HEK293T (cell line): Measurements from ENCODE around the gene PRG3.

Source experiments
- CTCF ChIA-PET: fragments of 350-600 bp; formaldehyde crosslinking; extraction: SDS; loops from one replicate; lab custom pipeline; 2021; ENCODE audit warnings: antibody characterized with exemption, inconsistent platforms; lab: Yijun Ruan, JAX
- POLR2A ChIA-PET: fragments of 350-600 bp; formaldehyde crosslinking; extraction: SDS; loops from one replicate; lab custom pipeline; 2020; ENCODE audit warnings: antibody characterized with exemption, inconsistent platforms; lab: Yijun Ruan, JAX
- DNase-seq: peaks from one replicate; pipeline ENCODE4 v3.0.0; 2012; ENCODE audit warnings: mixed read lengths; ENCODE audit errors: extremely low spot score
- ARNT ChIP-seq: fragments of 450-650 bp; IDR thresholded peaks from 2 replicates; pipeline ENCODE4 v1.6.1; 2017; ENCODE audit warnings: mild to moderate bottlenecking
- BHLHE40 ChIP-seq: fragments of 450-650 bp; IDR thresholded peaks from 2 replicates; pipeline ENCODE4 v1.6.1; 2016; ENCODE audit warnings: mild to moderate bottlenecking, moderate library complexity, borderline replicate concordance
- CTBP1 ChIP-seq: fragments of 450-650 bp; IDR thresholded peaks from 2 replicates; pipeline ENCODE4 v1.6.1; 2016; ENCODE audit warnings: borderline replicate concordance
- ELF4 ChIP-seq: fragments of 450-650 bp; IDR thresholded peaks from 2 replicates; pipeline ENCODE4 v1.6.1; 2017; ENCODE audit warnings: antibody characterized with exemption
- FOXA1 ChIP-seq: fragments of 450-650 bp; IDR thresholded peaks from 2 replicates; pipeline ENCODE4 v1.6.1; 2016; ENCODE audit warnings: mild to moderate bottlenecking
- FOXK2 ChIP-seq: fragments of 450-650 bp; IDR thresholded peaks from 2 replicates; pipeline ENCODE4 v1.6.1; 2016; ENCODE audit warnings: mild to moderate bottlenecking
- FOXM1 ChIP-seq: fragments of 450-650 bp; IDR thresholded peaks from 2 replicates; pipeline ENCODE4 v1.6.1; 2017; ENCODE audit warnings: mild to moderate bottlenecking, borderline replicate concordance
- HDGF ChIP-seq: fragments of 450-650 bp; IDR thresholded peaks from 2 replicates; pipeline ENCODE4 v1.6.1; 2017; ENCODE audit warnings: antibody characterized with exemption, borderline replicate concordance
- L3MBTL2 ChIP-seq: fragments of 450-650 bp; conservative IDR thresholded peaks from 2 replicates; pipeline ENCODE4 v1.6.1; 2016; ENCODE audit warnings: mild to moderate bottlenecking
- LEF1 ChIP-seq: fragments of 450-650 bp; IDR thresholded peaks from 2 replicates; pipeline ENCODE4 v1.6.1; 2017; ENCODE audit warnings: mild to moderate bottlenecking, borderline replicate concordance
- NFRKB ChIP-seq: fragments of 450-650 bp; IDR thresholded peaks from 2 replicates; pipeline ENCODE4 v1.6.1; 2016; ENCODE audit warnings: mild to moderate bottlenecking, moderate library complexity
- SP1 ChIP-seq: fragments of 450-650 bp; IDR thresholded peaks from 2 replicates; pipeline ENCODE4 v1.6.1; 2017
- SUZ12 ChIP-seq: fragments of 450-650 bp; IDR thresholded peaks from 2 replicates; pipeline ENCODE4 v1.6.1; 2016; ENCODE audit warnings: mild to moderate bottlenecking
- TARDBP ChIP-seq: fragments of 450-650 bp; IDR thresholded peaks from 2 replicates; pipeline ENCODE4 v1.6.1; 2016
- ZNF384 ChIP-seq: fragments of 450-650 bp; IDR thresholded peaks from 2 replicates; pipeline ENCODE4 v1.6.1; 2016
- TF ChIP-seq, protein P1 (sequence below): fragments of 450-650 bp; IDR thresholded peaks from 2 replicates; pipeline ENCODE4 v1.6.1; 2016

PRG3 gene

DNA sequence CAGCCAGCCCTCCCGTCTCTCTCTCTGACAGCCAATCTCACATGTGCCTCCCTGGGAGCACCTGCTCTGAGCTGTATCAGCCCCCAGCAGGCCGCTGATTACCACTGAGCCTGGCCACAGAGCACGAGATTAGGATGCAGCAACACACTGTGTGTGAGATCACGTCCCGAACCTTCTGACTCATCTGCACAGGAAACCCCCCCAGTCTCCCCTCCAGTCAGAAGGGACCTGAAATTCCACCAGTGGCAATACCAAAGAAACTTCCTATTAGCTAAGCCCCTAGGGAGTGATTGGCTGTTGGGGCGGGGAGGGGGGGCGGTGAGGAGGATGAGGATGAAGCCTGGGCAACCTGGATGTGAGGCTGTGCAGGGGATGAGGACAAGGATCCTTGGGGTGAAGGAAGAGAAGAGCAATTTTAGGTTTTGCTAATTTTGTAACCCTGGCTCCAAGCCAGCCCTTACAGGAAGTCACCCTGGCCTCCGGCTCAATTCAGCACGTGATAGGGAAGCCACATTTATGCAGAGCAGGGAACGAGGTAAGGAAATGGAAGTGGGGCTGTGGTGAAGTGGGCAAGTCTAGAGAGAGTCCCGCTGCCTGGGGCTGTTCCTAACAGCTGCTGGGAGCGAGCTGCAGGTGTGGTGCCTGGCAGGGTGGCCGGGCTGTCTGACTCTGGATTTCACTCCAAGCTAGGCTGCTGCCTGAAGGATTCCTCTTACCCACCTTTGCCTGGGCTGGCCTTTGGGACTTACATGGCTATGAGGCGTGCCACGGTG is 44.0 kb upstream of the PRG3 start:
- no peak for DNase-seq
- TF ChIP-seq FOXM1: no peak
- TF ChIP-seq ZNF384: no peak
- no peak for TF ChIP-seq SUZ12
- no peak for TF ChIP-seq NFRKB
- no peak for TF ChIP-seq ELF4
- TF ChIP-seq L3MBTL2: no peak
- TF ChIP-seq, protein P1, sequence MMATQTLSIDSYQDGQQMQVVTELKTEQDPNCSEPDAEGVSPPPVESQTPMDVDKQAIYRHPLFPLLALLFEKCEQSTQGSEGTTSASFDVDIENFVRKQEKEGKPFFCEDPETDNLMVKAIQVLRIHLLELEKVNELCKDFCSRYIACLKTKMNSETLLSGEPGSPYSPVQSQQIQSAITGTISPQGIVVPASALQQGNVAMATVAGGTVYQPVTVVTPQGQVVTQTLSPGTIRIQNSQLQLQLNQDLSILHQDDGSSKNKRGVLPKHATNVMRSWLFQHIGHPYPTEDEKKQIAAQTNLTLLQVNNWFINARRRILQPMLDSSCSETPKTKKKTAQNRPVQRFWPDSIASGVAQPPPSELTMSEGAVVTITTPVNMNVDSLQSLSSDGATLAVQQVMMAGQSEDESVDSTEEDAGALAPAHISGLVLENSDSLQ: no peak
- TF ChIP-seq LEF1: no peak
- no peak for TF ChIP-seq TARDBP
- TF ChIP-seq HDGF: no peak
- TF ChIP-seq SP1: no peak
- TF ChIP-seq ARNT: no peak
- ChIA-PET POLR2A (no interaction called here), CTCF (no interaction called here)

DNA sequence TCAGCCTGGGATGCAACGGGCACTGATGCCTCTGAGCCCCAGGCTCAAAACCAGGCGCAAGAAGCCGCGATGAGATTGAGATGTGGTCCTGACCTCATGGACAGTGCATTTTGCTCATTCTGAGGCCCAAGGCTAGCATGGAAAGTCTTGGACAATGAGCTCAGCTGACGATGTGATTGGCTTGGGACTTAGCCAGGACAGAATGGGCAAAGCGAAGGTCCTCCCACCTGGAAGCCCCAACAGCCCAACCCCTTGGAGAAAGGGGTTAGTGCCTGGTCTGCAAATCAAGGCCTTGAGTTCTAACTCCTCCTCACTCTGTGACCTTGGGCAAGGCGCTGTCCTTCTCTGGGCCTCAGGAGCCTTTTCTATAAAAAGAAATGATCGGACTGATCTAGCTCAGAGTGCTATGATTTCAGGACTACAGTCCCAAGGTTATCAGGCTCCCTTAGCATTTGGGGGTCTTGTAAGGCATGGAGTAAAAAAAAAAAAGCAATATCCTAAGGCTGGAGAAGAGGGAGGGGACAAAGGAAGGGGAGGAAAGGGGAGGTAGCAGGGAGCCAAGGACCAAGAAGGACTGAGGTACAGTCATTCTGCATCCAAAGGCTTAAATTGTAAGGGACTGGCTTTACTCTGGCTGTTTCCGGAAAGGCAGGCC is 43.3 kb upstream of the PRG3 start:
- CTCF ChIA-PET: no interaction called here
- TF ChIP-seq CTBP1: no peak
- no peak for TF ChIP-seq ELF4
- no peak for TF ChIP-seq TARDBP
- no peak for TF ChIP-seq SP1
- TF ChIP-seq FOXM1: no peak
- TF ChIP-seq HDGF: no peak
- TF ChIP-seq L3MBTL2: no peak
- TF ChIP-seq BHLHE40: no peak
- no peak for TF ChIP-seq ARNT
- no peak for TF ChIP-seq FOXK2
- TF ChIP-seq, protein P1: no peak
- TF ChIP-seq NFRKB: no peak
- no peak for TF ChIP-seq SUZ12
- no peak for TF ChIP-seq LEF1
- TF ChIP-seq FOXA1: no peak
- TF ChIP-seq ZNF384: no peak
- DNase-seq: no peak
- POLR2A ChIA-PET: no interaction called here

DNA sequence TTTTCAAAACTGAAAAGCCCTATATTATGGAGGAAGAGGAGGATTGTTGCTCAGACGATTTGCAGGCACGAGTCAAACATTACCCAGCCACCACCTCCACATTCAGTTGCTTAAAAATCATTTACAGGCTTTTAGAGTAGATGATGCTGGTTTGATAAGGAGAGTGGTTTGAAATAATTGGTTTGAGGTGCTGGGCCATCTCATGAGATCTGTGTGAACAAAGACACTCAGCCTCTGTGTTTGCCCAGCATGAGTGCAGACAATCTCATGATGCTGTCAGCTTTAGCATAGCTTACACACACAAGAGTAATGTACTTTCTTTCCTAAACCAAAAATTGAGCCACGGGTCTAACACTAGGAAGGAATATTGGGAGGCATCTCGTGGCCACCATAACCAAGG is 41.7 kb upstream of the PRG3 start:
- TF ChIP-seq HDGF (no peak), LEF1 (no peak), TARDBP (no peak), NFRKB (no peak), FOXM1 (no peak), SP1 (no peak), FOXA1 (no peak), FOXK2 (no peak), ARNT (no peak), BHLHE40 (no peak), L3MBTL2 (no peak), ZNF384 (no peak), ELF4 (no peak), SUZ12 (no peak)
- TF ChIP-seq, protein P1: no peak
- DNase-seq: no peak
- POLR2A ChIA-PET: no interaction called here
- CTCF ChIA-PET: interaction anchor here (0.6 kb wide), 1 partner anchor 37 kb away, joined by 3 read pairs; the partner anchor contains the start of gene RTN4RL2

DNA sequence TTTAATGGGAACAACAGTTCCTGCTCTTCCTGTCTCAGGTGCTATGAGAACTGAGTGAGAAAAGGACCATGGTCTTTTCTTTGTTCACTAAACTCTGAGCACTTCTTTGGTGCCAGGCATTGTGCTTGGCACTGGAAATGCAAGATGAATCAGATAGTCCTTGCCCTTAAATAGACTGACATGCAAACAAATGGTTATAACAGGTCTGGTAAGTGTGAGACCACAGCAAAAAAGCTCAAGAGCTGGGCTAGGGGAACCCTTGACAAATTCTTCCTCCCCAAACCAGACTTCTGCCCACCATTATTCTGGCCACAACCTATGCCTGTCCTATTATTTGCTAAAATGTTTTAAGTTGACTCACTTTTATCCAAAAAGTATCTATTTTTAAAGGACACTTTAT is 40.9 kb upstream of the PRG3 start:
- ChIA-PET POLR2A (no interaction called here), CTCF (no interaction called here)
- TF ChIP-seq SUZ12: no peak
- TF ChIP-seq, protein P1: no peak
- TF ChIP-seq ELF4: no peak
- no peak for TF ChIP-seq TARDBP
- no peak for TF ChIP-seq ZNF384
- no peak for DNase-seq

DNA sequence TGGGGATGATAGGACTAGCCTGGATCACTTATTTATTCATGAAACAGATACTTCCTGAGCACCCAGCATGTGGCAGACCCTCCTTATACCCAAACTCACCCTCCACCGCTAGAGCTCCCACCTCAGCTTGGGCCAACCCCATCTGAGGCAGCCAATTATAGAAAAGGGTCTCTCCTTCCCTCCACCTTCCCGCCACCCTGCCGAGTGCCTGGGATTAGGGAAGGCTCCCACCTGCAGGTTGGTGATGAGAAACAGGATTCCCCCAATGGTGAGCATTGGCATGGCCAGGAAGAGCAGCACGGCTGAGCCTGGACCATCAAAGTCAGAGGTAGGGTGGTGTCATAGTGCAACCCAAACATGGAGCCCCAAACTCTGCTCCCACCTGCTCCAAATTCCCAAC is 40.1 kb upstream of the PRG3 start:
- ChIA-PET POLR2A (no interaction called here), CTCF (interaction anchor here (1.4 kb wide), 1 partner anchor 37 kb away, joined by 3 read pairs; no protein-coding TSS in a partner anchor)
- DNase-seq: no peak
- TF ChIP-seq NFRKB (no peak), HDGF (no peak), SUZ12 (no peak), BHLHE40 (no peak), FOXM1 (no peak), CTBP1 (no peak), ARNT (no peak), ELF4 (no peak), L3MBTL2 (no peak), TARDBP (no peak), FOXK2 (no peak), FOXA1 (no peak), LEF1 (no peak), SP1 (no peak), ZNF384 (no peak)
- TF ChIP-seq, protein P1: no peak
